Neural cell (in vitro differentiated cells): ENCODE results near the gene RFX7. TPM values are rescaled to one million over a fixed set of nuclear protein-coding genes. Genes with fewer than 3 reads are reported as not detected.

ENCODE experiments used
- H2AFZ ChIP-seq: fragments of 200-600, 300-800 bp; sonication (generic), shearing (Covaris generic); 2 replicates; pipeline ENCODE4 v1.6.0; 2014; ENCODE audit warnings: low read depth, mild to moderate bottlenecking, antibody characterized with exemption, low read length, moderate library complexity
- H3F3A ChIP-seq: fragments of 200-600 bp; shearing (Covaris generic); 2 replicates; pipeline ENCODE4 v1.6.1; 2016; ENCODE audit warnings: mild to moderate bottlenecking, moderate library complexity, mixed read lengths, antibody characterized with exemption, low read length; ENCODE audit not compliant: insufficient read depth, poor library complexity, severe bottlenecking
- H3K27ac ChIP-seq: fragments of 200-600, 300-800 bp; sonication (generic), shearing (Covaris generic); 2 replicates; pipeline ENCODE4 v1.5.1; 2014; ENCODE audit warnings: mild to moderate bottlenecking, low read length, moderate library complexity
- H3K27me3 ChIP-seq: fragments of 300-800, 200-600 bp; sonication (generic), shearing (Covaris generic); 2 replicates; pipeline ENCODE4 v1.6.0; 2014; ENCODE audit warnings: mild to moderate bottlenecking, low read depth, low read length, moderate library complexity; ENCODE audit not compliant: insufficient read depth
- H3K36me3 ChIP-seq: fragments of 300-800, 200-600 bp; sonication (generic), shearing (Covaris generic); 2 replicates; pipeline ENCODE4 v1.5.1; 2014; ENCODE audit warnings: mild to moderate bottlenecking, antibody characterized with exemption, low read length, moderate library complexity; ENCODE audit not compliant: insufficient read depth
- H3K4me2 ChIP-seq: fragments of 300-800, 200-600 bp; sonication (generic), shearing (Covaris generic); 2 replicates; pipeline ENCODE4 v1.6.0; 2014; ENCODE audit warnings: mild to moderate bottlenecking, low read length
- H3K4me3 ChIP-seq: fragments of 300-800, 200-600 bp; sonication (generic), shearing (Covaris generic); 2 replicates; pipeline ENCODE4 v1.5.1; 2014; ENCODE audit warnings: mild to moderate bottlenecking, low read length, moderate library complexity
- H3K79me2 ChIP-seq: fragments of 200-600 bp; shearing (Covaris generic); replicated peaks from 2 replicates; pipeline ENCODE4 v1.6.0; 2014; ENCODE audit warnings: mild to moderate bottlenecking, low read length, moderate library complexity; ENCODE audit not compliant: insufficient read depth
- H3K9ac ChIP-seq: fragments of 300-800, 200-600 bp; sonication (generic), shearing (Covaris generic); 2 replicates; pipeline ENCODE4 v1.6.1; 2016; ENCODE audit warnings: mild to moderate bottlenecking, low read length, mixed read lengths
- H3K9me2 ChIP-seq: fragments of 200-600 bp; shearing (Covaris generic); 2 replicates; pipeline ENCODE4 v1.6.1; 2016; ENCODE audit warnings: mild to moderate bottlenecking, low read length, mixed read lengths; ENCODE audit not compliant: insufficient read depth
- H3K9me3 ChIP-seq: fragments of 200-600, 300-800 bp; sonication (generic), shearing (Covaris generic); 2 replicates; pipeline ENCODE4 v1.6.1; 2016; ENCODE audit warnings: mild to moderate bottlenecking, mixed run types, low read length, moderate library complexity, mixed read lengths
- H4K20me1 ChIP-seq: fragments of 200-600 bp; shearing (Covaris generic); 2 replicates; pipeline ENCODE4 v1.6.1; 2016; ENCODE audit warnings: mild to moderate bottlenecking, mixed run types; ENCODE audit not compliant: insufficient read depth
- CTCF ChIP-seq: fragments of 450-650 bp; IDR thresholded peaks from 2 replicates; pipeline ENCODE4 v1.5.1; 2014; ENCODE audit warnings: antibody characterized with exemption, mild to moderate bottlenecking, moderate library complexity; ENCODE audit not compliant: poor library complexity, severe bottlenecking
- EP300 ChIP-seq: fragments of 450-650 bp; conservative IDR thresholded peaks from 2 replicates; pipeline ENCODE4 v1.6.1; 2014; ENCODE audit warnings: antibody characterized with exemption, mild to moderate bottlenecking, moderate library complexity; ENCODE audit not compliant: poor library complexity, severe bottlenecking
- EZH2 ChIP-seq: fragments of 200-600, 300-800 bp; shearing (Covaris generic), sonication (generic); IDR thresholded peaks from 2 replicates; pipeline ENCODE4 v1.6.1; 2014; ENCODE audit warnings: antibody characterized with exemption, low read length, borderline replicate concordance, mild to moderate bottlenecking; ENCODE audit not compliant: insufficient read depth, poor library complexity, severe bottlenecking
- MXI1 ChIP-seq: fragments of 450-650 bp; conservative IDR thresholded peaks from 2 replicates; pipeline ENCODE4 v1.6.1; 2014; ENCODE audit warnings: antibody characterized with exemption, mild to moderate bottlenecking; ENCODE audit not compliant: poor library complexity, severe bottlenecking
- POLR2AphosphoS5 ChIP-seq: IDR thresholded peaks from 2 replicates; pipeline ENCODE4 v1.6.1; 2012
- RAD21 ChIP-seq: fragments of 450-650 bp; conservative IDR thresholded peaks from 2 replicates; pipeline ENCODE4 v1.6.1; 2014; ENCODE audit warnings: antibody characterized with exemption, mild to moderate bottlenecking, moderate library complexity
- REST ChIP-seq: IDR thresholded peaks from 2 replicates; pipeline ENCODE4 v1.6.1; 2012; ENCODE audit warnings: borderline replicate concordance
- SMC3 ChIP-seq: fragments of 450-650 bp; conservative IDR thresholded peaks from 2 replicates; pipeline ENCODE4 v1.6.1; 2014; ENCODE audit warnings: antibody characterized with exemption, mild to moderate bottlenecking, moderate library complexity; ENCODE audit not compliant: poor library complexity
- TAF1 ChIP-seq: IDR thresholded peaks from 2 replicates; pipeline ENCODE4 v1.6.1; 2012; ENCODE audit warnings: low read depth
- polyA plus RNA-seq: library from polyadenylated mRNA; depleted of rRNA; stranded (reverse); fragments of >200 nt; gene quantifications from 2 replicates; pipeline ENCODE4 v1.2.3, GENCODE V29; 2014

Gene RFX7
- polyA plus RNA-seq, 1 donor from 2014 or later, result 12.9 TPM

GRCh38 chr15:56240390-56240789 is 3.3 kb downstream of the RFX7 start:
- peak overlapping the region; percentile 95 for H3K4me2 ChIP-seq
- peaks cover 75% of the 10 kb centered on the region for H3K79me2 ChIP-seq
- H3K4me3 ChIP-seq, result peak overlapping the region; percentile 91
- TF ChIP-seq RAD21 (no peak), SMC3 (no peak), REST (no peak), POLR2AphosphoS5 (no peak), CTCF (no peak), MXI1 (no peak), EZH2 (no peak), TAF1 (no peak), EP300 (no peak)
- H3K36me3 ChIP-seq, result no peaks in the 10 kb centered on the region
- H3K9me3 ChIP-seq, result no peaks in the 10 kb centered on the region
- peaks cover 9% of the 10 kb centered on the region for H3F3A ChIP-seq
- H2AFZ ChIP-seq, result no peak overlapping the region
- no peaks in the 10 kb centered on the region for H3K27me3 ChIP-seq
- no peak overlapping the region for H3K27ac ChIP-seq
- no peaks in the 10 kb centered on the region for H3K9me2 ChIP-seq
- H3K9ac ChIP-seq, result no peak overlapping the region
- H4K20me1 ChIP-seq, result no peaks in the 10 kb centered on the region

- no peaks in the 10 kb centered on the region for H3K27me3 ChIP-seq
- H4K20me1 ChIP-seq, result no peaks in the 10 kb centered on the region
- peaks cover 8% of the 10 kb centered on the region for H3K36me3 ChIP-seq
- H3F3A ChIP-seq, result no peaks in the 10 kb centered on the region
- no peak overlapping the region for H3K9ac ChIP-seq
- no peaks in the 10 kb centered on the region for H3K9me2 ChIP-seq
- H2AFZ ChIP-seq, result no peak overlapping the region
- no peak for TF ChIP-seq MXI1
- no peak for TF ChIP-seq RAD21
- H3K79me2 ChIP-seq, result peaks cover 97% of the 10 kb centered on the region
- H3K27ac ChIP-seq, result no peak overlapping the region
- H3K9me3 ChIP-seq, result peaks cover 6% of the 10 kb centered on the region
- no peak overlapping the region for H3K4me2 ChIP-seq
- no peak overlapping the region for H3K4me3 ChIP-seq
Measured at GRCh38 chr15:56236197-56236596, 7.5 kb downstream of the RFX7 start.

- H3K9me2 ChIP-seq, result no peaks in the 10 kb centered on the region
- H3K4me3 ChIP-seq, result no peak overlapping the region
- H2AFZ ChIP-seq, result no peak overlapping the region
- peaks cover 6% of the 10 kb centered on the region for H3K9me3 ChIP-seq
- no peak overlapping the region for H3K4me2 ChIP-seq
- TF ChIP-seq TAF1, result no peak
- no peak for TF ChIP-seq RAD21
- no peak for TF ChIP-seq CTCF
- TF ChIP-seq SMC3, result no peak
- TF ChIP-seq MXI1, result no peak
- no peak for TF ChIP-seq REST
- no peak for TF ChIP-seq EP300
- no peak for TF ChIP-seq POLR2AphosphoS5
- TF ChIP-seq EZH2, result no peak
- H3K36me3 ChIP-seq, result peaks cover 8% of the 10 kb centered on the region
- H3K79me2 ChIP-seq, result peaks cover 93% of the 10 kb centered on the region
- no peaks in the 10 kb centered on the region for H3F3A ChIP-seq
- no peaks in the 10 kb centered on the region for H3K27me3 ChIP-seq
- H3K9ac ChIP-seq, result no peak overlapping the region
- H4K20me1 ChIP-seq, result no peaks in the 10 kb centered on the region
- H3K27ac ChIP-seq, result no peak overlapping the region
Measured at GRCh38 chr15:56234804-56235203, 8.9 kb downstream of the RFX7 start.
